ENCODE results near the gene ANKRD30BL.
"Not testable (repeated sequence)": the region's sequence is repeated elsewhere in the genome, so short reads cannot be mapped to it uniquely, and the experiment has no call there.

DNA sequence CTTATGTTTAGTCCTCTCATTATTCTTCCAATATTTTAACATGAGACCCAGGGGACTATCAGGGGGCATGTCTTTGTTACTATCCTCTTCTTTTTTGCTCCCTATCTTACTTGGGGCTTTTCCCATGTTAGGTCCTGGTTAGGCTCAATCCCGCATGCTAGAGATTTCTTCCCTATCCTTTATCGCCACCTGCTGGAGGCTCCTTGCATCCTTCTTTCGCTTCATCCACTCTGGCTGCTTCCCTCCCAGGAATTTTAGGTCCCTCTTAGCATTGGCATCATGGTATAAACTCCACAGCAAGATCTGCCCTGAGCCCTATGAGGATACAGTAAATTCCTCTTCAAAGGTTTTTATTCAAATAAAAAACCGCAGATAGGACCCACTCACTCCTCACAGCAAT, 15.0 kb downstream of the ANKRD30BL start:
- TF ChIP-seq POLR2A (IDR thresholded peaks at IDR 0.05) = not testable (repeated sequence)
- TF ChIP-seq, protein P1, sequence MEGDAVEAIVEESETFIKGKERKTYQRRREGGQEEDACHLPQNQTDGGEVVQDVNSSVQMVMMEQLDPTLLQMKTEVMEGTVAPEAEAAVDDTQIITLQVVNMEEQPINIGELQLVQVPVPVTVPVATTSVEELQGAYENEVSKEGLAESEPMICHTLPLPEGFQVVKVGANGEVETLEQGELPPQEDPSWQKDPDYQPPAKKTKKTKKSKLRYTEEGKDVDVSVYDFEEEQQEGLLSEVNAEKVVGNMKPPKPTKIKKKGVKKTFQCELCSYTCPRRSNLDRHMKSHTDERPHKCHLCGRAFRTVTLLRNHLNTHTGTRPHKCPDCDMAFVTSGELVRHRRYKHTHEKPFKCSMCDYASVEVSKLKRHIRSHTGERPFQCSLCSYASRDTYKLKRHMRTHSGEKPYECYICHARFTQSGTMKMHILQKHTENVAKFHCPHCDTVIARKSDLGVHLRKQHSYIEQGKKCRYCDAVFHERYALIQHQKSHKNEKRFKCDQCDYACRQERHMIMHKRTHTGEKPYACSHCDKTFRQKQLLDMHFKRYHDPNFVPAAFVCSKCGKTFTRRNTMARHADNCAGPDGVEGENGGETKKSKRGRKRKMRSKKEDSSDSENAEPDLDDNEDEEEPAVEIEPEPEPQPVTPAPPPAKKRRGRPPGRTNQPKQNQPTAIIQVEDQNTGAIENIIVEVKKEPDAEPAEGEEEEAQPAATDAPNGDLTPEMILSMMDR (IDR thresholded peaks at IDR 0.05) = peak; percentile 48 to 75 (median 62)
